ENCODE measurements around the gene XIRP1.
"Not testable (repeated sequence)": the region's sequence is repeated elsewhere in the genome, so short reads cannot be mapped to it uniquely, and the experiment has no call there.

The XIRP1 gene

DNA sequence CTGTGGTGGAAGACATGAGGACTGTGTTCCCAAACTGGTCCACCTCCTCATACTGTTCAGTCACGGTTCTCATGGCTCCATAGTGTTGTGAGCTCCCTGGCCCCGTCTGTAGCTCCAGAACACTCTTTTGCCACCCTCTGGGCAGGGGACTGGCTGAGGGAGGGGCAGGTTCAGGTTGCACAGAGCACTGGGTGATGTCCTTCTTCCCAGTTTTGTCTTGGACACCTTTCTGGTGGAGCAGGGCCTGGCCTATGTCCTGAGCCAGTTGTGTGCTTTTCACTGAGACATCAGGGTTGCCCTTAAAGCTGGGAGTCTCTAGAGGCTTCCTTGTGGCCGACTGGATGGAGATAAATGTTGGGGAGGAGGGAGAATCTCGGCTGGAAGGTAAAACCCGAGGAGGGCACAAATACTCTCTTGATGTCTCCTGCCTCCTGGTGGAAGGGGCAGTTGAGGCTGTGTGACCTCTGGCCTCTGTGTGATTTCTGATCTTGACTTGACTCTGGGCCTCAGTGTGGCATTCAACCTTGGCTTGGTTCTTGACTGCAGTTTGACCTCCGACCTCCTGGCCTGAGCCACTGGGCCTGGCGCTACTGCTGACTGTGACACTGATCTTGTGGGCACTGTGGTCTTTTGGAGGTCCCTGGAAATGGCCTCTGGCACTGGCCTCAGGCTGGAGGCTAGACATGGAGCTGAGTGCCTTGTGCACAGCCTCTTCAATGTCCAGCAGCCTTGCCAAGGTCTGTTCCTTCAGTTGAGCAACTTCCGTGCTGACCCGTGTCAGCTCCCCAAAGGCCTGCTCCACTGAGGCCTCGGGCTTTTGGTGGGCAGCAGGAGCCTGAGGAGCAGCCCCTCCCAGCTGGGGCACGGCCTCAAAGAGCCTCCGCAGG is 8.1 kb downstream of the XIRP1 start:
- no peak for DNase-seq

DNA sequence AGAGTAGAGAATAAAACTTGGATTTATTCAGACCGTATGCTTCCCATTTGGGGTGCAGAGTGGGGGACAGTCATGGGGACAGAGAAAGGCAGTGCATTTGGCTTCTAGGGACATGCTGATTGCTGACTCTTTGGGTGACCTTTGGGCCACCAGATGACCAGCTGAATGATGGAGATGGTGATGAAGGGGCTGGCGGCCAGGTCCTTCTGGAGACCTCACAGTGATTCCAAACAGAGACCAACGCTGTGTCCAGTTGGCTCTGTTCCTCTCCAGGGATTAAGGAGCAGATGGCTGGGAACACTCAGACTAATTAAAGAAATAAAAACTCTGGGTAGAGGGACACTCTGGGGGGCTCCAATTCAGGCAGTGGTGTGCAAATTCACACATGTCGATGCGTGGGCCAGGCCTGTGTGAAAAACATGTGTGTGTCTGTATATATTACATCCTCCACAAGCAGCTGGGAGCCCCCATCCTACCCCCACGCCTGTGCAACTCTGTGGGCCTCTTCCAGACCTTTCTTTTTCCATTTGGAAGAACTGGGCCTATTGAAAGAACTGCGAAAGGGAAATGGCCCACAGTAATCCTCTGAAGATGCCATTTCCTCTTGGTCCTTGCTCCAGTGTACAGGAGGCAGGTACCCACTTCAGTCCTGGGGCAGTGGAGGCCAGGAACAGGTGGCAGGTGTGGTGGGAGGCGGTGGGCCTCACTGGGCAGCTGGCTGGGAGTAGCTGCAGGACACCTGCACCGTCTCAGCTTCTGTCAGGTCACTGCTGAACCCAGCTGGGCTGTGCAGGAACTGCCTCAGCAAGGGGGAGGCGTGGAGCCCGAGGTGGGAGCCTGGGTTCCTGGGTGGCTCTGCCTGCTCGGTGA is 8.9 kb downstream of the XIRP1 start:
- no peak for DNase-seq

DNA sequence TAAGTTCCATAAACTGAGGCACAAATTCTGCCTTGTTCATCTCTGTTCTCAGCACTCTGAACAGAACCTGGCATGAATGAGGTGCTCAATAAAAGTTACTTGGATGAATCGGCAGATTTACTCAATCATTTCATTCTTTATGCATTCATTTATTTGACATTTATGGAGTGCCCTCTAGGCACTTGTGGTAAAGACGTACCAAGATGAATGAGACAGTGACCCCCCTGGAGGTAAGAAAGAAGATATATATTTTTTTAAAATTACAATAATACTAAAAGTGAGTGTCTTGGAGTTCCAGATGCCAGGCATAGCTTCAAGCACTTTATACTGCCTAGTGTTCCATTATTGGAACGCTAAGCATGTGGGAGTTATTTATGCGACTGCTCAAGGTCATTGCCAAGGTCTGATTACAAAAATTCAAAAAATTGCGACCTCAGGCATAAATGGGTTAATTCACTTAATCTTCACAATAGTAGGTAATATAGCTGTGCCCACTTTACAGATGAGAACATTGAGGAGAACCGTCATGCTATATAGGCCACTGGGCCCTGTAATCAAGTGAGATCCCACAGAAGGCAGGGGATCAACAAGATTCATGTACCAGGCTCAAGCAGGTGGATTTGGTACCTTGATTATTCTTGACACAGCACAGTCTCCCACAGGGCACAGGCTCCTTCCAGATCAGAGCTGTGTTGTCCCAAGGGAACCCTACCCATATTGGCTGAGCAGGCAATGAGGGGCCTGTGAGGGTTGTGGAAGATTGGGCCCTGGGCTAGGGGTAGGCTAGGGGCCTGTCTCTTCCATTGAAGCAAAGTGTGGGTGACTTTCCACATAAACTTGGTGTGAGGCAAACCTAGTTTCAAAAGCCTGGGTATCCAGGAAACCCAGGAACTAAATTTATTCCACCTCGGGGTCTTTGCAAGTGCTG is 10.7 kb downstream of the XIRP1 start:
- no peak for DNase-seq

DNA sequence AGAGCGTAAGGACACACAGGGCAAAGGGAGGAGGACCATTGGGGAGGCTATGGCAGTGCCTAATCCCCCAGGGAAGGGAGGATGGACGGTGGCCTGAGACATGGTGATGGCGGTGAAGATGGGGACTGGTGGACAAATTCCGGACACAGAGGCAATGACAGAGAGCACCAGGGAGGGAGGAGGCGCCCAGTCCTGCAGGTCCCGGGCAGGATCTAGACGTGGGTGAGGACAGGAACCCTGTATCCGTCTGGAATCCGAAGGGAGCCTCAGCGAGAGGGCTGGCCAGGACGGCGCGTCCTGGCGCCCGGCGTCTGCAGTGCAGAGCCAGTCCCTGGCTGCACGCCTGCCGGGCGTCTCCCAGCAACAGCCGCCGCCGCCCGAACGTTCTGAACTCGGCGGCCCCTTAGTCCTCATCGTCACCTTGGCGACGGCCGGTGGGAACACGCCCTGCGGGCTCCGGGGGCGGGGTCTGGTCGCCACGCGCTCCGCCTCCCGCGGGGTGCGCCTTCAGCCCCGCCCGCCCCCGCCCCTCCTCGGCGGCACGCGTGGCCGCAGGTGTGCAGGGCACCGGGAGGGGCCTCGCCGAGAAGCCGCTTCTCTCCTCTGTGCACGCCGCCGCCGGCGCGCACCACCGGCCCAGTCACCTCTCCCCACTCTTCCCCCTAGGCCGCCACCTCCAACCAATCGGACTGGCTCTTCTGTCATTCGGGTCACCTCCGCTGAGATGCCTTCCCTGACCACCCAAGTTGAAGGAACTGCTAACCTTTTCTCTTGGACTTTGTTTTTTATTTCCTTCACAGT is 11.6 kb downstream of the XIRP1 start:
- peak; percentile 74 for DNase-seq

DNA sequence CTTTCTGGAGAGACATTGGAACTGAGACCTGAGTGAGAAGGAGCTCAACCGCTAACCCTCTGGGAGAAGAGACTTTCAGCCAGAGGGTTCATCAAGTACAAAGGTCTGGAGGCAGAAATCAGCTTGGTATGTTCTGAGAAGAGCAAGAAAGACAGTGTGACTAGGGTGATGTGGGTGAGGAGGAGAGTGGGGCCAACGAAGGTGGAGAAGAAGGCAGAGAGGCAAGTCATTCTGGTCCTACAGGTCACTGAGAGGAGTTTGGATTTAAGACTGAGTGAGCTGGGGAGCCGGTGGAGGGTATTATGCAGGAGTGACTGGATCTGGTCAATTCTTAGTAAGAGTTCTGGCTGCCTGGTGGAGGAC is 12.2 kb downstream of the XIRP1 start:
- no peak for DNase-seq

DNA sequence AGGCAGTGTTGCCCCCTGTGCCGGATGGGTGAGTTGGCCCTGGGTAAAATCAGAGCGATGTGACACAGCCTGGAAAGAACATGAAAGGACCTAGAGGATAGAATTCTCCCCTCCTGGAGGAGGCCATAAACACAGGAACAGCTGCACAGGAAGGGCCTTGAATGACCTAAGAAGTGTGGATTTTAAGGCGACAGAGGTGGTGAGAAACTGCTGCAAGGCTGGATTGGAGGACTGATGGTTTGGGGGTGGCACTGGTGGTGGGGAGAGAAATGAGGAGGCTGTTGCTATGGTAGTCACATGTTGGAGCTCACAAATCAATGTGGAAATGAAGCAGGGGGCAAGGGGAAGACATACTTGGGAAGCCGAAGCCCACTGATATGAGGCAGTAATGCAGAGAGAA is 13.8 kb downstream of the XIRP1 start:
- DNase-seq = no peak

DNA sequence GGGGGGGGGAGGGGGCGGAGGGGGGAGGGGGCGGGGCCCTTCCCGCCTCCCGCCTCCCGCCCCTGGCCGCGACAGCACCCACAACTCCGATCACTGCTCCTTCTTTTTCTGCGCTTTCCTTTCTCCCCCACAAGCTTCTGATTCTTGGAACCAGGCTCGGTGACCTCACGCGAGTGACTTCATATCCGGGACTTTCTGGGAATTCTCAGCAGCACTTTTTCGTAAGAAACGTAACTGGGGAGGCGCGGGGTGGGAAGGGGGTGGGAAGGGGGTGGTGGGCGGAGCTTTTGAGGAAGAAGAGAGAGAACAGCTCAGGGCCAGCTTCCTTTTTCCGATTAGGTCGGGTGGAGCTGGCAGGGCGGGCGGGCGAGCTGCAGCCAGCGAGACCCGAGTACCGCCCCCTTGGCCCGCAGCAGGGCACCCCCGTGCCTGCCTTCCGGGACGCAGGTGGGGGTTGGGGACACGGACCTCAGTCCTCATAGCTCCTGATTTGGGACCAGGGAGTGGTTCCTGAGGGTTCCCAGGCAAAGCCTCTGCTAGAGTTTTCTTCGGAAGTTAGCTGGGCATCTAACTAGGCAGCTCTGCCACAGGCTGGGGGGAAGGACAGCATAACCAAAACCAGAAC is 14.6 kb downstream of the XIRP1 start:
- DNase-seq = peak; percentile 14

DNA sequence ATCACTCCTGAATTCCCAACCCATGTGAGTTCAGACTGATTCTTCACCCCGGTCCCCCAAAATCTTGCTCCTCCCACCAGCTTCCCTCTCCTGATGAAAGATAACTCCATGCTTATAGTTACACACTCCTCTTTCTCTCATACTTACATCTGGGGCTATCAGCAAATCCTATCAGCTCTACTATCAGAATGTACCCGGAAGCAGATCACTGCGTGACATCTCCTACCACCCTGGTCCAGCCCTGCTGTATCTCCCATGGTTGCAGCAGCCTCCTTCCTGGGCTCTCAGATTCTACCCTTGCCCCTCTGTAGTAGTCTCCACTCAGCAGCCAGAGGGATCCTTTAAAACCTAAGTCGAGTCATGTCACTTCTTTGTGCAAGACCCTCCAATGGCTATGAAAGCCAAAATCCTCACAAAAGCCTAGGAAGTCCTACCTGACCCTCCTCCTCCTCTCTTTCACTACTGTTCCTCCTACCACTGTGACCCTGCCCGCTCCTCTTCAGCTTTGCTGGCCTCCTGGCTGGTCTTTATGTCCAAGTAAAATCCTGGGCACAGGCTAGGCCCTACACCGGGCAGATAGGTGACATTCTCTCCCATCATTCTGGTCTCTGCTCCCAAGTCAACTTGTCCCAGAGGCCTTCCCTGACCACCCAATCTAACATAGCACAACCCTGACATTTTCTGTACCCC is 16.2 kb downstream of the XIRP1 start:
- no peak for DNase-seq

DNA sequence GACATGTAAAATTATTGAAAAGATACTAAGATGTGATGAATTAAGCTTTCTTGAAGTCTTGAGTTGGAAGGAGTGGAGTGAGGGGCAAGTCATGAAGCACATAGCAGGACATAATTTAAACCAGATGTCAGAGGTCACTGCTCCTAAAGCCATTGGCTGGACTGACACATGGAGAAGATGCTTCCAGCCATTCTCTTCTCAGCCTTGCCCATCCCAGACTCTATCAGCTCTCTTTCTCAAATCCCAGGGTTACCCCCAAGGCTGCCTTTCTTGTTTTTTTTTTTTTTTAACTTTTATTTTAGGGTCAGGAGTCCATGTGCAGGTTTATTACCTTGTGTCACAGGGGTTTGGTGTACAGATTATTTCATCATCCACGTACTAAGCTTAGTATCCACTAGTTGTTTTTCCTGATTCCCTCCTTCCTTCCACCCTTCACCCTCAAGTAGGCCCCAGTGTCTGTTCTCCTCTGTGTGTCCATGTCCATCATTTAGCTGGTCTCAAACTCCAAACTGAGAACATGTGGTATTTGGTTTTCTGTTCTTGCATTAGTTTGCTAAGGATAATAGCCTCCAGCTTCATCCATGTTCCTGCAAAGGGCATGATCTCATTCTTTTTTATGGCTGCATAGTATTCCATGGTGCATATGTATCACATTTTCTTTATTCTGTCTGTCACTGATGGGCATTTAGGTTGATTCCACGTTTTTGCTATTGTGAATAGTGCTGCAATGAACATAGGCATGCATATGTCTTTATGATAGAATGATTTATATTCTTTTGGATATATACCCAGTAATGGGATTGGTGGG is 18.9 kb downstream of the XIRP1 start:
- no peak for DNase-seq

DNA sequence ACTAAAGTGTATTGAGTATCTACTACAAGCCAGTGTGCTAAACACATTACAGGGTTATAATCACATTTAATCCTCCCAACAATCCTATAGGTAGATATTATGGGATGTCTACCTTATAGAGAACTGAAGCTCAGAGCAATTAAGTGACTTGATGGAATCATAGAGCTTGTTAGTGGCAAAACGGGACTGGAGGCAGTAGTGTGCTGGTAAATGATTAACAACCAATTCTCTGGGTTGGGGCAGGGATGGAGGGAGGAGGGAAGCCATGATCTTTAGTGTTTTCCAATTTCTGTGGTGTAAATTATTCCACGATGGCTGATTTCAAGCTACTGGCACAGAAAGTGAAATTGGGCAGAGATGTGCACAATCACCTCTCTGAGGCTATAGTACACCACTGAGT is 20.5 kb downstream of the XIRP1 start:
- no peak for DNase-seq

DNA sequence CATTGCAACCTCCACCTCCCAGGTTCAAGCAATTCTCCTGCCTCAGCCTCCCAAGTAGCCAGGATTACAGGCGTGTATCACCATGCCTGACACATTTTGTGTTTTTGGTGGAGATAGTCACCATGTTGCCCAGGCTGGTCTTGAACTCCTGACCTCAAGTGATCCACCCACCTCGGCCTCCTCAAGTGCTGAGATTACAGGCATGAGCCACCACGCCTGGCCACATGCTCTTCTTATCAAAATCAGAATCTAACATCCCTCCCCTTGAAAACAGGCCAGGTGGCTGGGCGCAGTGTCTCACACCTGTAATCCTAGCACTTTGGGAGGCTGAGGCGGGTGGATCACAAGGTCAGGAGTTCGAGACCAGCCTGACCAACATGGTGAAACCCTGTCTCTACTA is 21.5 kb downstream of the XIRP1 start:
- DNase-seq = not testable (repeated sequence)

DNA sequence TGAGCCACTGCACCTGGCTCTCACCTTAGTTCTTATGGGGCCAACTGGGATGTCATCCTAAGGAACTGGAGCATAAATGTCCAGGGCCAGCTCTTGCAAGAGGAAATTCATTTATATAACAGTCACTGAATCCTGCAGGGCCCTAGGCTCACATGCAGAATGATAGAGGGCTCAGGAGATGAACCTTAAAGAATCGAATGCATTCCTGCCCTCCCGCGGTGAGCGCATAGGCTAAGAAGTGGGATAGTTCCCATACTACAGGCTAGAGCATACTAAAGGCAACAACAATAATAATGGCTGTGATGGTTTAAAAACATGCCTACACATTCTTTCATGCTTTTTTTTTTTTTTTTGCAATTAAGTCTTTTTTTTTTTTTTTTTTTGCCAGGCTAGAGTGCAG is 21.9 kb downstream of the XIRP1 start:
- no peak for DNase-seq

DNA sequence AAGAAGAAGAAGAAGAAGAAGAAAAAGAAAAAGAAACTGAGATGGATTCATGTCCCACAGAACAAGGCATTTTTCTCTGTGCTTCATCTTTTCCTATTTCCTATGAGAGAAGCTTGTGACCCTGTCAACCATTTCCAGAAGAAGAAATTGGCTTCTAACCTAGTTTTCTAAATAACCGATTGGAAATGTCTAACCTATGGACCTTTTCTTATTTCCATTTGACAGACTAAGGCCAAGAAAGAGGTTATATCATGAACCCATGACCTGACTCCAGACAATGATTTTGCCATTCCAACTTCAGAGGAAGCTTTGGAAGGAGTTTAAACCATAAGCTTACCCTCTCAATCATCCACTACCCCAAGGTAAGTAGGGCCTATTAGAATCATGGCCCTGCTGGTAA is 22.7 kb downstream of the XIRP1 start:
- DNase-seq = no peak

DNA sequence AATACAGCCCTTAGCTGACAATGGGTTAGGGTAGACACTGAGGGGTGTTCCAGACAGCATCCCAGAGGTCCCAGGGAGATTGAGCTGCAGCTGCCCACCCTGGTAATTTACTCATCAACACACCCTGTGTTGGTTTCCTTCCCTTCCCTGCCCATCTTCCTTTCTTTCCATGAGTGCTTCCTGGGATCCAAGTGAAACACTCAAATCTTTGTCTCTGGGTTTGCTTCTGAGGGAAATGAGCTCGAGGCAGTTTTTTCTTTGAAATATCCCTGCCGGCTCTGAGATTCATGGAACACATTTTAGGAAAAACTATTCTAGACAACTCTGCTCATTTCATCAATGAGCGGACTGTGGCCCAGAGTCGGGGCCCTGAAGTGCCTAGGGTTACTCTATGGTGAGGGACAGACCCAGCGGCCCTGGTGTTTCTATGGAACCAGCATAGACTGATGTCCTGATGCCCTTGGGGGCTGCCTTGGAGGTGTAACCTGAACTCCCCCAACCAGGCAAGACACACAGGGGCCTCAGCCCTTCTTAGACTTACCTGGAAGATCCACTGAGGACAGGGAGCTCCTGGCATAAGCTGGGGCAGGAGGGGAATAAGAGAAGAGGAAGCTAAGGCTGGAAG is 24.1 kb downstream of the XIRP1 start:
- no peak for DNase-seq

DNA sequence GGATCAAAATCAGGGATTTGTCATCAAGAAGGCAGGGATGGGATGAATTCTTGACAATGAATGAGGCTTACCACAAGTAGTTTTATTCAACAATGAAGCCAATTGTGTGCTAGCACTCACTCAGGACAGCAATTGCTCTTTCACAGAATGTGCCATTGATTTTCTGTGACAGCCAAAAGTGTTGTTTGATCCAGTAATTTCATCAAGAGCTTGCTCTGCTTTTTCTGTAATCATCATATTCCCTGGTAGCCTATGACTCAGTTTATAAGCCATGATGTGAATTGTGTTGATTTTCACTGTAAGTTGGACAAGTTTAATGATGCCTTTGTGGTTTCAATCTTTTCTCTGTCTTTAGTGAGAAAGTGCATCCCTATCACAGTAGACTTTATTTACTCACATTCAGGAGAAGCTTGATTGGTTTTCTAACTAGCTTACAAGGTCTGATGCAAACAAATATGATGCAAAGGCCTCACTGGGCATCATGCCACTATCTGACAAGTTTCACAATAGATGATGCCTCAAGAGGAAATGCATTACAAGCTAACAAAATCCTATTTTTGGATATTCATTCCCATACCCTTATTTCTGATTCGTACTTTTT is 25.4 kb downstream of the XIRP1 start:
- DNase-seq = no peak

DNA sequence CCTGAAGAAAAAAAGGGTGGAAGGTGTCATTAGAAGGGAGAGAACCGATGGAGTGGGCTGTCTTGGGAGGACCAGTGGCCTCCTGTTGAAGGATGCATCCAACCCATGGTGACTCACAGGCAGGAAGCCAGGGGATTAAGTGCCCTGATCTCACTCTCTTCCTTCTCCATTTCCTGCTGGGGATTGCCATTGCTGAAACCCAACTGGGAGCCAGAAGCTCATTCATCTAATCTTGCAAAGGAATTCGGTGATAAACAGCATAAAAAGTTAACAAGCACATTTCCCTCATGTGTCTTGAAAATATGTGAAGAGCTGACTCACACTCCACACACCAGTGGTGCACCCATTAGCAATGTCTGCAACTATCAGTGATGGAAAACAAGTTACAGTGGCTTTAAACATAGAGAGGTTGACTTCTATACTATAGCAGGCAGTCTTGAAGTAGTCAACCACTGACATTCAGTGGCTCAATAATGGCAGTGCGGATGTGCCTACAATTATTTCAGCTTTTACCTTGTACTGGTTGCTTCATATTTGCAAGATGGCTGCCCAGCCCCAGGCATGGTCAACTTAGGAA is 26.2 kb downstream of the XIRP1 start:
- no peak for DNase-seq

DNA sequence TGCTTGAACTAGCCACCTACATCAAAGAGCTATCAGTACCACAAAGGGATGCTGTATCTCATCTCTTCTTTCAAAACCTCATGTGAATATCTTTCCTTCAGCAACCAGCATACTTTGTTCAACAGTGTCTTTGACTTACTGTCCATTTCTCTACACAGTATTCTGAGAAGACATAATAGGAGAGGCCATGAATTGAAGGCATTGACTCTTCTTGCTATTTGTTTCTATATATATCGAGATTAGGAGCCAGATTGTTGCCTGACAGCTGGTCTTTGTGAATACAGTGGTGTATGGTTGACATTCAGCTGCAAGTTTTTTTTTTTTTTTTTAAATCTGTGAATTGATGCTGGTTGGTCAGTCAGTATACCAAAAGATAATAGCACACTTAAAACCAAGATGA is 26.9 kb downstream of the XIRP1 start:
- no peak for DNase-seq

DNA sequence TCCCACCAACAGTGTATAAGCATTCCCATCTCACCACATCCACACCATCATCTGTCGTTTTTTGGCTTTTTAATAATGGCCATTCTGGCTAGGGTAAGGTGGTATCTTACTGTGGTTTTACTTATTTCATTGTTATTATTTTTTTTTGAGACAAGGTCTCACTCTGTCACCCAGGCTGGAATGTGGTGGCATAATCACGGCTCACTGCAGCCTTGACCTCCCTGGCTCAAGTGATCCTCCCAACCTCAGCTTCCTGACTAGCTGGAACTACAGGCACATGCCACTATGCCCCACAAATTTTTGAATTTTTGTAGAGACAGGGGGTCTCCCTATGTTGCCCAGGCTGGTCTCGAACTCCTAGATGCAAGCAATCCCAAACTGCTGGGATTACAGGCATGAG is 28.0 kb downstream of the XIRP1 start:
- no peak for DNase-seq

DNA sequence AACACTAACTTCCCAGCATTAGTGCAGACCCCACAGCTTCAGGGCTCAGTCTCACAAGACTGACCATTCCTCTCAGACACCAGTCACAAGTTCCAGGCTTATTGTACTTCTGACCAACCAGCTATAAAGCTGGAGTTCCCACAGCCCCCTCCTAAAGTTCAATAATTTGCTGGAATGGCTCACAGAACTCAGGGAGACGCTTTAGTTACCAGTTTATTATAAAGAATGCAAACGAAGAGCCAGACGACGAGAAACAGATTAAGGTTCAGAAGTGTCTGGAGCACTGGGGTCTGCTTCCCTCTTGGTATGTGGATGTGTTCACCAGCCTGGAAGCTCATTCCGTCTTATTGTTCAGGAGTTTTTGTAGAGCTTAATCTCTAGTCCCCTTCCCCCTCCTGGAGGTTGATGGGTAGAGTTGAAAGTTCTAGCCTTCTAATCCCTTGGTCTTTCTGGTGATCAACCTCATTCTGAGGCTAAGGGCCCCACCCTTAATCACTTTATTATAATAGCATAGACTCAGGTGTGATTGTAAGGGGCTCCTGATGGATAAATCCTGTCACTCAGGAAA is 34.2 kb downstream of the XIRP1 start:
- no peak for DNase-seq

All from DMS153 (cell line).